HepG2 (cell line): ENCODE data around the gene SYDE1. TPM values are rescaled to one million over a fixed set of nuclear protein-coding genes. Genes with fewer than 3 reads are reported as not detected.
"Not testable (repeated sequence)": the region's sequence is repeated elsewhere in the genome, so short reads cannot be mapped to it uniquely, and the experiment has no call there.

Source experiments
- ATAC-seq: fragments of 200-7000 bp; cut with Tn5 transposase; 3 replicates; pipeline ENCODE4 v1.9.1; 2020; ENCODE audit warnings: mild to moderate bottlenecking, moderate library complexity
- BruUV-seq: library from RNA; stranded (reverse); fragments of 400-500 nt; replicated peaks from 2 replicates; lab custom pipeline; 2021; lab: Mats Ljungman, UMichigan
- CTCF ChIA-PET: fragments of 300-600 bp; formaldehyde crosslinking; extraction: SDS; loops from one replicate; lab custom pipeline; 2021; ENCODE audit warnings: low total read pairs, inconsistent platforms, low intra/inter-chr PET ratio; lab: Yijun Ruan, JAX
- POLR2A ChIA-PET: fragments of 350-600 bp; sonication (Branson Sonifier 250); formaldehyde crosslinking; loops from one replicate; lab custom pipeline; 2020; ENCODE audit warnings: antibody characterized with exemption, inconsistent platforms; lab: Yijun Ruan, JAX
- DNase-seq: peaks from one replicate; pipeline ENCODE4 v3.0.0-alpha.2; 2015; ENCODE audit warnings: low spot score
- FAIRE-seq: peaks from 3 replicates; lab custom pipeline; 2011; peaks lifted over from hg19 to GRCh38; lab: Jason Lieb, UNC
- H2AFZ ChIP-seq: one replicate; pipeline ENCODE4 v1.6.1; 2011; ENCODE audit warnings: low read length, inconsistent platforms
- H3K27ac ChIP-seq: fragments of 300-600 bp; 3 replicates; pipeline ENCODE4 v1.8.0; 2011; ENCODE audit warnings: mixed run types, mild to moderate bottlenecking, mixed read lengths, low read length, inconsistent platforms; ENCODE audit not compliant: insufficient read depth; ENCODE audit errors: extremely low read length
- H3K27me3 ChIP-seq, 2 experiments: fragments of 200-600 bp in 1 of 2; 2 replicates in 1 of 2; 3 replicates in 1 of 2; pipeline versions ENCODE4 v1.6.0 to v1.8.0; 2011; ENCODE audit warnings: low read length in 2 of 2, mild to moderate bottlenecking in 2 of 2, moderate library complexity in 2 of 2, inconsistent platforms in 1 of 2; ENCODE audit not compliant: insufficient read depth in 2 of 2, control insufficient read depth in 1 of 2
- H3K36me3 ChIP-seq, 2 experiments: fragments of 200-600 bp in 1 of 2; replicated peaks in 1 of 2; 2 replicates in 1 of 2; 3 replicates in 1 of 2; pipeline versions ENCODE4 v1.5.1 to v1.8.0; 2011; ENCODE audit warnings: low read length in 2 of 2, inconsistent platforms in 1 of 2; ENCODE audit not compliant: insufficient read depth in 2 of 2, control insufficient read depth in 1 of 2
- H3K4me1 ChIP-seq: 2 replicates; pipeline ENCODE4 v1.5.1; 2012; ENCODE audit warnings: low read length, inconsistent platforms; ENCODE audit not compliant: insufficient read depth
- H3K4me2 ChIP-seq: 2 replicates; pipeline ENCODE4 v1.6.0; 2011; ENCODE audit warnings: low read depth, low read length, inconsistent platforms
- H3K4me3 ChIP-seq, 3 experiments: fragments of 200-600 bp in 1 of 3; sonication (generic), shearing (Covaris generic) in 1 of 3; replicated peaks in 1 of 3; 2 replicates each; pipeline ENCODE4 v1.5.1; 2011 to 2016; ENCODE audit warnings: low read length in 3 of 3, inconsistent platforms in 2 of 3, low read depth in 2 of 3, mild to moderate bottlenecking in 2 of 3, control low read depth in 1 of 3, mixed read lengths in 1 of 3; ENCODE audit not compliant: insufficient read depth in 1 of 3
- H3K79me2 ChIP-seq: one replicate; pipeline ENCODE4 v1.6.1; 2011; ENCODE audit warnings: low read length, inconsistent platforms; ENCODE audit not compliant: insufficient read depth
- H3K9ac ChIP-seq: 2 replicates; pipeline ENCODE4 v1.6.0; 2011; ENCODE audit warnings: mild to moderate bottlenecking, low read depth, low read length, inconsistent platforms; ENCODE audit not compliant: insufficient read depth
- H3K9me3 ChIP-seq: 2 replicates; pipeline ENCODE4 v1.5.1; 2012; ENCODE audit warnings: mild to moderate bottlenecking, low read length
- H4K20me1 ChIP-seq: 2 replicates; pipeline ENCODE4 v1.6.0; 2011; ENCODE audit warnings: inconsistent platforms, mild to moderate bottlenecking, low read length, moderate library complexity; ENCODE audit not compliant: insufficient read depth
- ARNT2 ChIP-seq: sonication (generic); formaldehyde crosslinking; IDR thresholded peaks from 2 replicates; pipeline ENCODE4 v1.8.0; 2022; ENCODE audit warnings: mild to moderate bottlenecking, low read depth, missing genetic modification reagents, moderate library complexity
- EHMT2 ChIP-seq: fragments of 200-600 bp; sonication (generic); IDR thresholded peaks from 2 replicates; pipeline ENCODE4 v1.7.0; 2017; ENCODE audit warnings: antibody characterized with exemption, low read depth, low read length, borderline replicate concordance
- FOSL1 ChIP-seq: sonication (generic); formaldehyde crosslinking; IDR thresholded peaks from 2 replicates; pipeline ENCODE4 v1.9.0; 2021; ENCODE audit warnings: missing genetic modification reagents, borderline replicate concordance
- FOXO4 ChIP-seq: sonication (generic); formaldehyde crosslinking; conservative IDR thresholded peaks from 2 replicates; pipeline ENCODE4 v1.8.1; 2023; ENCODE audit warnings: missing genetic modification reagents
- HHEX ChIP-seq: IDR thresholded peaks from 2 replicates; pipeline ENCODE4 v1.6.1; 2016; ENCODE audit warnings: control low read depth
- MIER2 ChIP-seq: IDR thresholded peaks from 2 replicates; pipeline ENCODE4 v1.6.1; 2016; ENCODE audit warnings: missing biosample characterization, missing genetic modification reagents
- PCBP2 ChIP-seq: fragments of 200-400 bp; formaldehyde crosslinking; optimal IDR thresholded peaks from 2 replicates; pipeline ENCODE3; 2018; ENCODE audit warnings: low read length, low read depth; ENCODE audit not compliant: poor library complexity, severe bottlenecking
- REST ChIP-seq, 2 experiments: IDR thresholded peaks; 2 replicates each; pipeline ENCODE4 v1.6.1; 2011 to 2012; ENCODE audit warnings: low read length in 2 of 2, borderline replicate concordance in 1 of 2, low read depth in 1 of 2, mild to moderate bottlenecking in 1 of 2, moderate library complexity in 1 of 2
- SMARCE1 ChIP-seq: fragments of 450-650 bp; IDR thresholded peaks from 2 replicates; pipeline ENCODE4 v1.6.1; 2017; ENCODE audit warnings: borderline replicate concordance
- TMF1 ChIP-seq: sonication (generic); formaldehyde crosslinking; IDR thresholded peaks from 2 replicates; pipeline ENCODE4 v1.8.1; 2022; ENCODE audit warnings: low read depth, missing genetic modification reagents
- ZNF432 ChIP-seq: sonication (generic); formaldehyde crosslinking; IDR thresholded peaks from 2 replicates; pipeline ENCODE4 v1.5.0; 2020; ENCODE audit warnings: missing genetic modification reagents, mild to moderate bottlenecking, borderline replicate concordance
- ZNF496 ChIP-seq: sonication (generic); formaldehyde crosslinking; IDR thresholded peaks from 2 replicates; pipeline ENCODE4 v1.8.1; 2023; ENCODE audit warnings: mild to moderate bottlenecking, moderate library complexity, missing genetic modification reagents; ENCODE audit not compliant: insufficient replicate concordance
- WGBS: methylation state at CpG from one replicate; pipeline ENCODE4 v1.1.6; 2017; ENCODE audit warnings: low lambda C conversion rate; 5-methylcytosine and 5-hydroxymethylcytosine counted together
- in situ Hi-C: cut with HindIII; loops from 2 replicates; pipeline ENCODE4 v1.10.0; 2017; ENCODE audit warnings: low pct_unique_long_range_greater_than_20kb; ENCODE audit not compliant: extremely low pct_ligation_motif_present
- intact Hi-C: fragments of 100-400 bp; cut with micrococcal nuclease; formaldehyde crosslinking; loops from one replicate; pipeline ENCODE4 v1.10.0; 2022; ENCODE audit not compliant: unreplicated experiment
- polyA plus RNA-seq, 8 experiments: library from polyadenylated mRNA; depleted of rRNA in 3 of 8; stranded (reverse) in 7 of 8; unstranded in 1 of 8; fragments of >200 nt; fragmentation: Illumina TruSeq in 4 of 8; extraction: Trizol in 4 of 8; gene quantifications; 2 replicates each; pipeline versions ENCODE4 v1.2.1 to v1.2.3, GENCODE V29; 2011 to 2016; ENCODE audit warnings: low read depth in 4 of 8, missing spikeins in 1 of 8, mixed read lengths in 1 of 8; ENCODE audit not compliant: insufficient read depth in 1 of 8
- total RNA-seq, 5 experiments: library from RNA; depleted of rRNA; stranded (reverse); fragments of >200 nt; fragmentation: Illumina TruSeq; extraction: Trizol; gene quantifications; 2 replicates each; pipeline ENCODE4 v1.2.3, GENCODE V29; 2016; ENCODE audit warnings: low read depth in 1 of 5

Gene SYDE1
- total and polyA plus RNA-seq, 2 of the 13 experiments (the other 11 are each of a cell fraction or from before 2014, with no cell fraction given), result 4.3 to 13.6 TPM

GRCh38 chr19:15080002-15080401 is 27.2 kb upstream of the SYDE1 start:
- FAIRE-seq, H3K4me3 ChIP-seq, H3K27ac ChIP-seq, ATAC-seq, H3K36me3 ChIP-seq, BruUV-seq, CTCF ChIA-PET, H3K9me3 ChIP-seq, DNase-seq, H3K4me2 ChIP-seq, H3K4me1 ChIP-seq, intact Hi-C loops, H3K9ac ChIP-seq, POLR2A ChIA-PET, H4K20me1 ChIP-seq, H2AFZ ChIP-seq, H3K79me2 ChIP-seq: not testable (repeated sequence)
- peak; percentile 14 to 89; a peak in 3 of 4 replicates for TF ChIP-seq REST (IDR thresholded peaks at IDR 0.05; ENCODE audit: borderline replicate concordance in 1 of 2, low read depth in 1 of 2, low read length in 2 of 2)
- peak; percentile 78 for TF ChIP-seq MIER2 (CRISPR knock-in tag)
- TF ChIP-seq EHMT2, result peak; percentile 39; the same call in 1 of the 2 replicates
- in situ Hi-C loops, result loop anchor here (25.0 kb wide), 1 partner anchor 482 kb away; no protein-coding TSS in a partner anchor
- WGBS, result 23% methylated on average over 4 of the region's 4 CpGs
- 0 out of 5 replicates have a peak, but pooled peaks cover 0 to 11% of the 10 kb centered on the region in 2 experiments for H3K27me3 ChIP-seq

- ChIA-PET CTCF (no interaction called here), POLR2A (no interaction called here)
- no peak for FAIRE-seq
- no peaks in the 10 kb centered on the region for H3K36me3 ChIP-seq
- ATAC-seq, result no peak
- no peaks in the 10 kb centered on the region for H4K20me1 ChIP-seq
- H3K27ac ChIP-seq, result no peak within 1 kb of the TSS
- no peak within 1 kb of the TSS for H3K4me2 ChIP-seq
- H3K9ac ChIP-seq, result no peak within 1 kb of the TSS
- peaks cover 0 to 21% of the 10 kb centered on the region in 2 experiments; a peak in 2 of 5 replicates for H3K27me3 ChIP-seq
- BruUV-seq, result no TSS peak
- intact Hi-C loops (no loop called here), in situ Hi-C loops (loop anchor here (25.0 kb wide), 1 partner anchor 480 kb away; no protein-coding TSS in a partner anchor)
- H3K4me1 ChIP-seq, result no peaks in the 10 kb centered on the region
- no peak within 1 kb of the TSS for H3K4me3 ChIP-seq
- H2AFZ ChIP-seq, result no peak within 1 kb of the TSS
- no peaks in the 10 kb centered on the region for H3K9me3 ChIP-seq
- no peaks in the 10 kb centered on the region for H3K79me2 ChIP-seq
- WGBS, result 39% methylated on average over 5 of the region's 6 CpGs
- DNase-seq, result no peak
- TF ChIP-seq SMARCE1 (no peak), ZNF496 (CRISPR knock-in tag) (no peak), HHEX (CRISPR knock-in tag) (no peak), ZNF432 (CRISPR knock-in tag) (no peak), FOSL1 (CRISPR knock-in tag) (no peak), FOXO4 (CRISPR knock-in tag) (no peak), PCBP2 (no peak), ARNT2 (CRISPR knock-in tag) (no peak), TMF1 (CRISPR knock-in tag) (no peak)
These were observed 25.3 kb upstream of the SYDE1 start, which contains the start of gene OR1I1 for GRCh38 chr19:15081911-15082310. Gene OR1I1 (plus strand): TSS chr19:15082211. CDS start chr19:15087066, 4,855 bp downstream.
